Stimulated activated naive CD4-positive, alpha-beta T cell (primary cell): ENCODE results near the gene SH3PXD2A.
"Not testable (repeated sequence)": the region's sequence is repeated elsewhere in the genome, so short reads cannot be mapped to it uniquely, and the experiment has no call there.

Experiments
- DNase-seq, 6 experiments: peaks; one replicate each; lab custom pipeline; 2025; lab: John Stamatoyannopoulos, UW

SH3PXD2A gene

DNA sequence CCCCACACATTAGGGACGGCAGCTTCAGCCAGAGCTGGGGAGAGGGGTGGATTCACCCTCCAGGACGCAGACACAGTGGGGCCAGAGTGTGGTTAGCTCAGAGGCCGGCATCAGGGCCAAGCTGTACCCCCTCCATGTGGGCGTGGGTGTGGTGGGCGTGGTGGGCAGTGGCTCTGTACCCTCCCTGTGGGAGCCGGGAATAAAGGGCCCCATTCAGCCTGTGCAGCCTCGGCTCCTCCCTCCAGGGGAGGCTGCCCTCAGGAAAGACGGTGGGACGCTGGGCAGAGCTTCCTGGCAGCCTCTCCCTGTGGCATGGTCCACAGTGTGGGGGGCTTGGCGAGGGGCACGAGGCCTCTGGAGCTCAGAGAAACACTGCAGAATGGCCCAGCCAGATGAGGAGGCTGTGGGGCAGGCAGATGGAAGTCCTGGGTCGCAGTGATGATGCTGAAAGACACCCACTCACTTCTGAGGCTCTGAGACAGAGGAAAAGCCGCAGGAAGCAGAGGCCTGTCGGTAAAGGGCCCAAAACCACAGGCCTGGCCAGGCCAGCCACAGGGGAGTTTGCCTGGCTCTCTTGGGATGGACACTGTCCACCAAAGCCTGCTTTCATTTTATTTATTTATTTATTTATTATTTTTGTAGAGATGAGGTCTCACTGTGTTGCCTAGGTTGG lies 108.0 kb downstream of the SH3PXD2A start:
- no peak for DNase-seq

- no peak for DNase-seq
Observed at GRCh38 chr10:103746598-103746997, 108.8 kb downstream of the SH3PXD2A start.

- no peak for DNase-seq
Observed at GRCh38 chr10:103745341-103746247, 109.8 kb downstream of the SH3PXD2A start.

DNA sequence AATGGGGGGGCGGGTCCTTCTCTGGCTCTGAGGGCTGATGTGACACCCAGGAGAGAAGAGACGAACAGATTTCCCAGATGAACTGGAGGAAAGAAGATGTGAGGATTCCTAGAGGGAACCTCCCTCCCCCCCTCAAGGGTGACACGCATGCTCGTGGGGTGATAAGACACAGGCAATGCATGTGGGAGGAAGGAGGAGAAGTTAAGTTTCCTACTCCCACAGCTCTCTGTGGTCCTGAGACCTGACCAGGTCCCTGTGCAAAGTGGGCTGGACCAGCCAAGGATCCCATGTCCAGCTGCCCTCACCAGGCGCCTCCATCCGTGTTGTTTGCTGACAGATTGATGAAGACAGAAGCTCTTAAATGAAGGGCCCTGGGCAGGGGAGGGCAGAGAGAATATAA lies 112.6 kb downstream of the SH3PXD2A start:
- DNase-seq = no peak

DNA sequence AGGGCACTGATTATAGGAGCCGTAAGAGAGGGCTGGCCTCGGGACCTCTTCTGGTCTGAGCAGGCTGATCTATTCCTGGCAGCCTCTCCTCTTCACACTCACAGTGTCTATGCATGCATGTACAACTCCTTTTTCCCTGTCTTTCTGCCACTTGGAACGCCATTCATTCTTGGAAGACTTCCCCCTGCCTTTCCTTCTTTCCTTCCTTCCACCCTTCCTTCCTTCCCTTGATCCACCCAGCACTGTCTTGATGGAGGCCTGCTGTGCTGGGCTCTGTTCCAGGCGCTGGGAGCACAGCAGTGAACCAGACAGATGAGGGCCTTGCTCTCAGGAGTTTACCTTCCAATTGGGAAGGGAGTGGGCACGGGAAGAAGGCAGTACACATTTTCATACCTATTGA lies 114.8 kb downstream of the SH3PXD2A start:
- DNase-seq = no peak

DNA sequence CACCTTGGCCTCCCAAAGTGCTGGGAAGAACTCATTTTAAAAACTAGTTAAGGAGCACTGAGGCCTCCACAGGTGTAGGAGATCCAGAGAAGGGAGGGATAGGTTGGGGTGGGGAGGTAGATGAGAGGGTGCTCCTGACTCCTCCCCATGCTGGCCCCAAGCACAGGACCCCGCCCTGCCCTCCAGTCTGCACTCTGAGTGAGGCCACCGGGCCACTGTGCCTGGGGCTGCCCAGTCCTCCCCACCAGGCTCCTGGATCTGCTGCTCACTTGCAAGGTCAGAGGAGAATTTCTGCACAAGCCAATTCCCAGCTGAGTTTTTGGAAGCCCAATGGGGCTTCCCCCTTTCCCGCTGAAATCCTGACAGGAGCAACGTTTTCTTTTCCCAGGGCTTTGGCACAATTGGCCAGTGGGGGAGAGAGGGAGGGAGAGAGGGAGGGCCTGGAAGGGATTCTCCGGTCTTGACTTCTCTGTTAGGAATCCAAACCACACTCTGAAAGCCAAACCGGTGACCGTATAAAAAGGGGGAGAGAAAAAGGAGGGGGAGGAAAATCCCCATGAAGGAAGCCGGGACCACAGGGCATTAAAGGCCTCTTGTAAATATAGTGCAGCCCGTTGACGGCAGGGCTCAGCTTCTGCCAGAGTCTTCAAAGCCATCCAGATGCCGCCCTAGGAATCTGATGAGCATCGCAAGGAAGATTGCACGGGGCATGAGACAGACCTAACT lies 116.2 kb downstream of the SH3PXD2A start:
- DNase-seq = no peak

DNA sequence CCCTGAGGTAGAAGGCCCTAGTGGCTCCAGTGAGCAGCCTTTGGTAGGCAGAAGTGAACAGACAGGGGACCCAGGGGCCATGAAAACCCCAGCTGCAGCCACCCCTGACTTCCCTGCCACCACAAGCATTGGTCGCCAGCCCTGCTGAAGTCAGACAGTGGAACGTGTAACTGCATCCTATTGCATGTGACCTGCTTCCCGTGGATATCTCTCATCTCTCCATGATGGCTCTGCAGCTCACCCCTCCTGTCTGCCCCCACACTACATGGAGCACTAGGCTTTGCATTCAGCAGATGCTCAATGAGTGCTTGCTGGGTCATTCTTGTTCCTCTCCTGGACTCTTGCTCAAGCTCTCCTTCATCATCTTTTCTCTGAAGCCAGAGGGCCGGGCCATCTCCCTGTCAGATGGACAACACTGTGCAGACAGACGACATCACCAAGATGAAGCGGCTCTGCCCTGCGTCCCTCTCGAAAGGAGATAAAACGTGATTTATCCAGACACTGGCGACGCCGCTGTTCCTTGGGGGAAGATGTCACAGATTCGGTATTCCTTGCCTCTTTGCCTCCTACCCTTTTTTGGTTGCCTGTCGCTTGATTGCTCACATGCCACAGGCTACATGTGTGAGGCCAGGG lies 117.5 kb downstream of the SH3PXD2A start:
- no peak for DNase-seq

DNA sequence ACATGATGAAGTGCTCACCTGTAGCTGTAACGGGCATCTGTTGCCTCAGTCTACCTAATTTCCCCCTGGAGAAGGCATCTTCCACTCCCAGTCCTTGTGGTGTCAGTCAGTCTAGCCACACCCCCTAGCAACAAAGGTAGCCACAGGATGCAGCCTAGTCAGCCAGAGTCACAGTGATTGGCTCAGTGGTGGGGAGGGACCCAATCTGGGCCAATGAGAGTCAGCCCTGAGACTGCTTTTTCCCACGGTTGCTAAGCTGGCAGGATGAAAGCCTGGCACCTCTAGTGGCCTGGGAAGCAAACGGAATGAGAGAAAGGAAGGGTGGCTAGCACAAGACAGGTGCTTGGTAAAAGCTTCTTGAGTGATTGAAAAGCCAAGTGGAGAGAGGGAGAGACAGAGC lies 118.6 kb downstream of the SH3PXD2A start:
- DNase-seq = no peak

DNA sequence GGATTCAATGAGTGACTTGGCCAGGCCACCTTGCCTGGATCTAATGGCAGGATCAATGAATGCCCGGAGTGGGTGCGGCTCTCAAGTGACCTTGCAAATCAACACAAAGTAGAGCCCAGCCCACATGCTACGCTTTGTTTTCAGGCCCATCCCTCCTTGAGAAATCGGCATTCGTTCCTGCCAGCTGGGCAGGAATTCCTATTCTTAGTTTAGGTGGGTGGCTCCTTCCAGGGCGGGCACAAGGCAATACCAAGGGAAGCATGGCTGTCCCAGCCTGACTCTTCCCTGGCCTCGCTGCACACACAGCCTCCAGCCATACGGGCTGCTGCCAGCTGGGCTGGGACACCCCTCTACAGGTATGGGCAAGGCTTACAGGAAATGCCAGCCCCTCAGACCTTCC lies 119.3 kb downstream of the SH3PXD2A start:
- no peak for DNase-seq

- DNase-seq = no peak
Observed at GRCh38 chr10:103734731-103735130, 120.6 kb downstream of the SH3PXD2A start.

DNA sequence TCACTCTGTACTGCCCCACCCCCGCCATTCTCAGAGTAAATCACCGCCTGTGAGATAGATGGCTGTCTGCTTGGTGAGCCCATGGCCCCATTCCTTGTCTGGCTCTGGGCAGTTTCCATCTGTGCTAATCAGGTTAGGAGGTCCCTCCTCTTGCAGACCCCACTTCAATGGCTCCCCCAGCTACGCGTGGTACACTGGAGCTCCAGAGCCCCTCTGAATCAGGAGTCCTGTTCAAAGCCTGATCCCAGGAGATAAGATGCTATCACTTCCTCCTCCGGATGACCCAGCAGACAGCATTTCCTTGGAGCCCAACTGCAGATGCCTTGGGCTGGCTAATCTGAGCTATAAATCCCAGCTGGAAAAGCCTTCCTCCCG lies 122.3 kb downstream of the SH3PXD2A start:
- DNase-seq = no peak

DNA sequence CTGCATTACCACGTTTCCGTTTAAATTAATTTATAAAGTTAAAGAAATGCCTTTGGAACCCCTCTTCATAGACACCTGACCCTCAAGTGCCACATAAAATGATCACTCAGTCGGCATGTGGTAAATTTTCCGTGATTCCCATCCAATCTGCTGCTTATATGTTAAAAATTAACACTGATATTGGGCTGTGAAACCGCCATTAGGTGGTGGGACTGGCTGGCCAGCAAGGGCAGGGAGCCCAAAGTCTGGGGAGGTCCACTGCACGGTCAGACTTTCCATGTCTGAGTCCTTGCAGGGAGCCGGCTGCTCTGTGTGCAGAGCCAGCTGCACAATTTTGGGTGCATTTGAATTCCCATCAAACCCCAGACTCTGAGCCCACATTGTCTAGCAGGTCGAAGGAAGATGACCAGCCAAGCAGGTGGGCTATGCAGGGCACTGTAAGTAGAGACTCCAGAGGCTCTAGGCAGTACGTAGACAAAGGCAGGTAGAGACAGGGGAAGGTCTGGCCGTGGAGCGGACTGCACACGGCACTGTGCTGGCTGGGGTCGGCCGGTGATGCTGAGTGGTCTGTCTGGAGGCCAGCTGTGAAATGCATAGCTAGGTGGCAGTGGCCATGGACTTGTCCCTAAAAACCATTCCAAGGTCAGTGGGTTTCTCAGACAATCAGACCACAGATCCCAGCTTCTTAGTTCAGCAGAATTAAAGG lies 122.9 kb downstream of the SH3PXD2A start:
- DNase-seq = no peak

- DNase-seq = no peak
Observed at GRCh38 chr10:103731609-103732270, 123.6 kb downstream of the SH3PXD2A start.

GRCh38 chr10:103731026-103731425 lies 124.3 kb downstream of the SH3PXD2A start:
- not testable (repeated sequence) for DNase-seq

DNA sequence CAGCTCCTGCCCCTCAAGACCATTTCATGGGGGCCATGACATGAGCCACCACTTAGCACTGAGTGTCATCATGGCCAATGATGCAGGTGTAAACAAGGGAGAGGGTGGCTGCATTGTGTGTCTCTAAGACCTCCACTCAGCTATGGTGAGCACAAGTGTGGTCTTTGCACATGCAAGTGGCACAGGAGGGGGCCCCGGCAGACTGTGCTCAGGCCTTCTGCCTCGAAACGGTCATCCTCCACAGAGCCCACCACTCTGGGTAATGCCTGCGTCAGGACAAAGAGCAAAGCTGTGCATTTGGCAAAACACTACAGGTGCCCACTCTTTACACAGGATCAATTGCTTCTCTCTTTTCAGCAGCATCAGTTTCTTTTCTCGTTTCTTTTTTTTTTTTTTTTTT lies 125.5 kb downstream of the SH3PXD2A start:
- no peak for DNase-seq

DNA sequence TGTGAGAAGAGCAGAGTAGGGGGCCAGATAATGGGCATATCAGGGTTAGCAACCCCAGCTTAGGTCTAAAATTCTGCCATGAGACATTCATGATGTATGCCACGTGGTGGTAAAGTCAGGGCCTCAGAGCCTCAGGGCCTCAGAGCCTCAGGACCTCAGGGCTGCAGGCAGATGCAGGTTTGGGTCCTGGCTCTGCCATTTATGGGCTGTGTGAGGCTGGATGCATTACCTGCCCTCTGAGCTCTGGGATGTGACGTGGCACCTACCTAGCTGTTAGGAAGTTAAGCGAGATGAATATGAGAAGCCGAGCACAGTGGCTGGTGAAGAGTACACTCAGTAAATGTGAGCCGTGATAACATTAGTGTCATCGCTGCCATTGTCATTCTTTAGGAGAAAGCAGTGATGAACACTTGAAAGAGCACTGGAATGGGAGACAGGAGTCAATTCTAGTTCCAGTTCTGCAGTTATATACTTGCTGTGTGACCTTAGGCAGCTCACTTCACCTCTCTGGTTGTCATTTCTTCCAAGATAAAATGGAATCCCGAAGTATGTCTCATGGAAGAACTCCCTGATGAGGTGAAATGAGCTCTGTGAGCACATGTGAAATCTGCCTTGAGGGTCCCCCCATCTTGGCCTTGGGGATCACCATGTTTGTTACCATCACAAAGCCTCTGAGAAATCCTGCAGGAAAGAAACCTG lies 127.2 kb downstream of the SH3PXD2A start:
- no peak for DNase-seq

DNA sequence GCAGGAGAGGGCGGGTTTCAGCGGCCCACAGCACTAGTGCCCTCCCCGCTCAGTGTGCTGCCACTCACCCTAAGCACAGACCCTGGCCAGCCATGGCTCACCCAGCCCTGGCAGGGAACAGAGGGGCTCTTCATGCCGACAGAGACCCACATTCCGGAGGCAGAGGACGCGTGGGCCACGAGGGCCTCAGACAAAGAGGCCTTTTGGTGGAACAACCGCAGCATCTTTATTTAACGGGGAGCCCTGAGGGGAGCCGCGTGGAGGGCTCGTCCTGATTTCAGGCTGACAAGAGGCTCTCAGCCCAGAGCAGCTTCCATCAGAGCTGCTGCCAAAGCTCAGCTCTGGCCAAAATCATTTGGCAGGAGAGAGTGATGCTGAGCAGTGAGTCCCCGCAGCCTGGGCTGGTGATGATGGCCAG lies 127.8 kb downstream of the SH3PXD2A start:
- no peak for DNase-seq

DNA sequence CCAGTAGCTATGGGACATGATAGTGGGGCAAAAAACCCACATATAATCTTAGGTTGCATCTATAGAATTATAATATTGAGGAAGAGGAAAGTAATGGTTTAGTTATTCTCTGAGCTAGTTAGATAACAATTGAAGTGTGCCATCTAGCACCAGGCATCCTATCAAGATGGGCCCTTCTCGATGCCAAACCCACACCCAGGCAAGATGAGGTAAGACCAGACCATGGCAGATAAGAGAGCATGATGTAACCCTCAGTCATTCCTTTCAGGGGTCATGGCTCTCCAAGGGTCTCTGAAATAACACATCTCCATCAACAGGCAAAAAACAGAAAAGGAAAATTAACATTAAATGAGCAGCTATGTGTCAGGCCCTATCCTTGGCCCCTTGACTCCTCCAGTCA lies 128.7 kb downstream of the SH3PXD2A start:
- no peak for DNase-seq

DNA sequence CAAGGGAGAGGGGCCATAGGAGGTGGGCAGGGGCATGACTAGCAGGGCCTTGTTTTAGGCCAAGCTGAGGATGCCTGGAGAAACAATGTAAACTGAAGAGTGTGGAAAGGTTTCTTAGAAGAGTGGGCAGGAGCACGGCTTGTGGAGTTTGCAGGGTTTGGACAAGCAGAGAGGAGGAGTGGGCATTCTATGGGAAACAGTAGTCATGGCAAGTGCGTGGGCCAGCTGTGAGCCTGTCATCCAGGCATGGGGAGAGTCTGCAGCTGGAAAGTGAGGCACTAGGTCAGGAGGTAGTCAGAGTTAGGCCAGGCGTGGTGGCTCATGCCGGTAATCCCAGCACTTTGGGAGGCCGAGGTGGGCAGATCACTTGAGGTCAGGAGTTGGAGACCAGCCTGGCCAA lies 130.1 kb downstream of the SH3PXD2A start:
- no peak for DNase-seq

DNA sequence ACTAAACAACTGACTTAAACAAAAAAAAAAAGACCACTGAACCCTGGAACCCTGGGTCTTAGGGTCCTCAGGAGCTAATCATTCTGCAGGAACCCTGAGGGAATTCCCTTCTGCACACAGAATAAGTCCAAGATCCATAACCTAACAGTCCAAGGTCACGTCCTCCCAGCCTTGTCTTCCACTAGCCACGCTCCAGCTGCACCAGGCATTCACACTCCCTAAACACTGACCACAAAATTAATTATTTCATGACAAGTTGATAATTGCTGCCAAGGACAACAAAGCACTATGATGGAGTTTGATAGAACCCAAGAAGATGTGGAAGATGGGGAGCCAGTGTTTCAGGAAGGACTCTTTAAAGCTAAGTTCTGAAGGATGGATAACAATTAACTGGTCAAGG lies 130.6 kb downstream of the SH3PXD2A start:
- no peak for DNase-seq

DNA sequence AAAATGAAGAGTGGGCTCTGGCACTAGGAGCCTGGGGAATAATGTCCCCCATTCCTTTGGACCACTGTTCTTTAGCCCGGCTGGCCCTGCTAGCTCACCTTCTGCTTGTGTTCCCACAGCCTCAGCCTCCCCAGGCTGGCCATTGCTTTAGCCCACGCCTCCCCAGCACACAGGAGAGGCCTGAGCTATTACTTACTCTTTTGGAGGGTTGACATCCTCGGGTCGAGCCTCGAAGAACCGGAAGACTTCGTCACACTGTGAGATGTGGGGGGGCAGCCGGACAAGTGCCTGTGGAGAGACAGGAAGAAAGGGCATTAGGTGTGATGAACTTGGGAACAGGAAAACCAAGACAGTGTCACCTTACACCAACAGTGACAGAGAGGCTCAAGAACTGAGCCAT lies 131.3 kb downstream of the SH3PXD2A start:
- DNase-seq = no peak
